DND-41 (cell line): ENCODE measurements around the gene SARM1.

ENCODE experiments used
- ATAC-seq: fragments of 200-7000 bp; cut with Tn5 transposase; 3 replicates; pipeline ENCODE4 v1.9.1; 2021; ENCODE audit warnings: low read depth; ENCODE audit not compliant: insufficient read depth
- DNase-seq: peaks from one replicate; pipeline ENCODE4 v3.0.0-alpha.2; 2020
- H2AFZ ChIP-seq: 2 replicates; pipeline ENCODE4 v1.6.0; 2012; ENCODE audit warnings: low read depth, low read length
- H3K27ac ChIP-seq: 2 replicates; pipeline ENCODE4 v1.5.1; 2012; ENCODE audit warnings: low read length, inconsistent platforms
- H3K27me3 ChIP-seq: fragments of 200-600 bp; sonication (generic); 2 replicates; pipeline ENCODE4 v1.6.0; 2012; ENCODE audit warnings: low read length, mild to moderate bottlenecking, inconsistent platforms; ENCODE audit not compliant: insufficient read depth, poor library complexity
- H3K36me3 ChIP-seq: 2 replicates; pipeline ENCODE4 v1.5.1; 2012; ENCODE audit warnings: low read length, inconsistent platforms; ENCODE audit not compliant: insufficient read depth
- H3K4me1 ChIP-seq: 2 replicates; pipeline ENCODE4 v1.5.1; 2012; ENCODE audit warnings: mild to moderate bottlenecking, low read length; ENCODE audit not compliant: insufficient read depth
- H3K4me2 ChIP-seq: 2 replicates; pipeline ENCODE4 v1.6.0; 2012; ENCODE audit warnings: mild to moderate bottlenecking, moderate library complexity, low read length, inconsistent platforms; ENCODE audit not compliant: insufficient read depth
- H3K4me3 ChIP-seq, 2 experiments: fragments of 200-600 bp in 1 of 2; shearing (Covaris generic) in 1 of 2; 2 replicates each; pipeline ENCODE4 v1.5.1; 2012 to 2016; ENCODE audit warnings: inconsistent platforms in 2 of 2, low read length in 2 of 2, mild to moderate bottlenecking in 2 of 2, low read depth in 1 of 2, moderate library complexity in 1 of 2
- H3K79me2 ChIP-seq: 2 replicates; pipeline ENCODE4 v1.6.0; 2012; ENCODE audit warnings: low read length, inconsistent platforms; ENCODE audit not compliant: insufficient read depth
- H3K9ac ChIP-seq: 2 replicates; pipeline ENCODE4 v1.6.0; 2012; ENCODE audit warnings: low read depth, mild to moderate bottlenecking, inconsistent platforms, low read length, moderate library complexity
- H3K9me3 ChIP-seq: 2 replicates; pipeline ENCODE4 v1.5.1; 2012; ENCODE audit warnings: low read length, moderate library complexity, mild to moderate bottlenecking, inconsistent platforms; ENCODE audit not compliant: insufficient read depth, severe bottlenecking
- H4K20me1 ChIP-seq: 2 replicates; pipeline ENCODE4 v1.6.0; 2012; ENCODE audit warnings: low read length; ENCODE audit not compliant: insufficient read depth
- CTCF ChIP-seq: IDR thresholded peaks from 2 replicates; pipeline ENCODE4 v1.5.1; 2012; ENCODE audit warnings: borderline replicate concordance, low read length, moderate library complexity, mild to moderate bottlenecking; ENCODE audit not compliant: poor library complexity, severe bottlenecking; ENCODE audit errors: extremely low read depth
- EZH2 ChIP-seq: IDR thresholded peaks from 3 replicates; pipeline ENCODE4 v1.6.1; 2012; ENCODE audit warnings: borderline replicate concordance, low read depth, mild to moderate bottlenecking, moderate library complexity, low read length, inconsistent platforms; ENCODE audit not compliant: severe bottlenecking

Gene SARM1

GRCh38 chr17:28366605-28367004 is 4.9 kb upstream of the SARM1 start:
- Histone ChIP-seq H3K9me3 (no peaks in the 10 kb centered on the region), H3K4me1 (peaks cover under 1% of the 10 kb centered on the region; the same call in 1 of the 2 replicates), H3K27me3 (no peaks in the 10 kb centered on the region), H3K9ac (no peak overlapping the region), H3K79me2 (no peaks in the 10 kb centered on the region), H3K36me3 (peaks cover 14% of the 10 kb centered on the region), H3K4me2 (no peak overlapping the region), H2AFZ (no peak overlapping the region), H4K20me1 (peaks cover 5% of the 10 kb centered on the region), H3K4me3 (no peak overlapping the region), H3K27ac (no peak overlapping the region)
- DNase-seq (no peak), ATAC-seq (no peak)
- no peak for TF ChIP-seq EZH2

GRCh38 chr17:28367641-28368305 is 3.7 kb upstream of the SARM1 start:
- Histone ChIP-seq H3K27me3 (no peaks in the 10 kb centered on the region), H3K79me2 (no peaks in the 10 kb centered on the region), H2AFZ (no peak overlapping the region), H3K4me3 (no peak overlapping the region), H3K9me3 (no peaks in the 10 kb centered on the region), H3K9ac (no peak overlapping the region), H4K20me1 (peaks cover 10% of the 10 kb centered on the region), H3K4me1 (peaks cover 4% of the 10 kb centered on the region; the same call in 1 of the 2 replicates), H3K27ac (no peak overlapping the region), H3K4me2 (no peak overlapping the region), H3K36me3 (peaks cover 8% of the 10 kb centered on the region)
- no peak for DNase-seq
- no peak for ATAC-seq
- no peak for TF ChIP-seq CTCF
- no peak for TF ChIP-seq EZH2

- Histone ChIP-seq H3K27me3 (no peaks in the 10 kb centered on the region), H3K9me3 (no peaks in the 10 kb centered on the region)
- TF ChIP-seq EZH2: no peak
- TF ChIP-seq CTCF: no peak
These were observed 3.1 kb upstream of the SARM1 start for GRCh38 chr17:28368306-28368831.

GRCh38 chr17:28368915-28369683 is 2.4 kb upstream of the SARM1 start:
- DNase-seq: no peak
- Histone ChIP-seq H3K4me2 (no peak overlapping the region), H3K4me3 (no peak overlapping the region), H3K27me3 (no peaks in the 10 kb centered on the region), H3K4me1 (peaks cover 4% of the 10 kb centered on the region; the same call in 1 of the 2 replicates), H4K20me1 (peaks cover 14% of the 10 kb centered on the region), H3K79me2 (no peaks in the 10 kb centered on the region), H3K27ac (no peak overlapping the region), H3K36me3 (peaks cover 3% of the 10 kb centered on the region), H2AFZ (no peak overlapping the region), H3K9ac (no peak overlapping the region), H3K9me3 (no peaks in the 10 kb centered on the region)
- TF ChIP-seq CTCF: no peak
- TF ChIP-seq EZH2: no peak
- ATAC-seq: no peak

More at GRCh38 chr17:28368306-28368831, 3.1 kb upstream of the SARM1 start:
- Histone ChIP-seq H3K79me2 (no peaks in the 10 kb centered on the region), H4K20me1 (peaks cover 13% of the 10 kb centered on the region), H3K4me1 (peaks cover 4% of the 10 kb centered on the region; the same call in 1 of the 2 replicates), H3K4me3 (no peak overlapping the region), H3K4me2 (no peak overlapping the region), H3K36me3 (peaks cover 8% of the 10 kb centered on the region), H3K9ac (no peak overlapping the region), H3K27ac (no peak overlapping the region), H2AFZ (no peak overlapping the region)
- DNase-seq (no peak), ATAC-seq (no peak)
